ENCODE data around the gene TRIM2.
A peak's percentile ranks its signal among the peaks of the same experiment; 100 is the strongest.

TRIM2 gene

GRCh38 chr4:153255233-153255632 lies 51.0 kb downstream of the TRIM2 start:
- no peak for DNase-seq

GRCh38 chr4:153257151-153257620 lies 52.9 kb downstream of the TRIM2 start:
- peak; percentile 17 for DNase-seq

DNA sequence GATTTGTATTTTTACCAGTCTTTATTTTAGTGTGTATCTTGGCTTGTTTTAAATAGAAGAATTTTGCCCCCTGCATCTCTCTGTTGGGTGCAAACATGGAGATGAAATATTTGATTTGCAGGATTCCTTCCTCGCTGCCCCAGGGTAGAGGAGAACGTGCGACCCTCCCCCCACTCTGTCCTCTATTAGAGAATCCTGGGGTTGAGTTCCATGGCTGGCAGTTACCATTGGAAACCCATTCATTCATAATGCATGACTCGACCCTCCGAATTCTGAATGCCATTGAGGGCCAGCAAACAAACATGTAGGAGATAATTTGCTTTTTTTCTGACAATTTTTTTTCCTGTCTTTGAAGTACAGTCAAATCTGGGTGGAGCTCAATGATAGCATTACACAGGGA lies 53.7 kb downstream of the TRIM2 start:
- DNase-seq, result no peak

DNA sequence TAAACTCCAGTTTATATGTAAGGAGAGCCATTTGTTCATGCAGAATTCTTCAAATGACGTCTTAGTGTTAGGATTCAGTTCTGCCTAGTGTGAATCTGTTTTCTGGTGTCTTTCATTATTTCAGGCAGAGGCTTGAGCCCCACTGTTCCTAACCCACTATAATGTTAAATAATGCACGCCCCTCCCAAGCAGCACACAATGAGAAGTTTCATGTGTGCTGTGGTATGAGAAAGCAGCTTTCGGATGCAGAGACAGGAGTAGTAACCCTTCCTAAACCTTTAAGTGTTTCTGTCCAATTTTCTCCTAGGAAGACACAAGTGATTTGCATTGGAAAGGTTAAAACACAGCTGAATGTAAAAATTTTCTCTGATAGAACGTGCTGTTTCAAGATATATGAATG lies 54.5 kb downstream of the TRIM2 start:
- no peak for DNase-seq

GRCh38 chr4:153259661-153260060 lies 55.4 kb downstream of the TRIM2 start:
- no peak for DNase-seq

DNA sequence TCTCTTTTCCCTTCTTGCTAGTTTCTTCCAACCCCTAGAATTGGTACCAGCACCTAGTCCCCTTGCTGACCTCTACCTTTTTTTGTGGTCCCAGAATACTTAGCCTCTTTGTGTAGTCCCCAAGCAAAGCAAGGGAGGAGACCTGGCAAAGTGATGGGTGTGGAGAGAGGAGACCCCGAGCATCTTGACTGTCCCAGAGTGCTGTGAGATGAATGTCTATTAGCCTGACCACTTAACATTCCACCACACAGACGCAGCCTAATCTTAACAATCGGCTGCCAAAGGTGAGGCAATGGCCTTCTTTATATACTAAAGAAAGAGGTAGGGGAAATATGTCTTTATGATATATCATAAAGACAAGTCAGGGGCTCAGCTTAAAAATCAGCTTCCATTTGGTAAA lies 55.9 kb downstream of the TRIM2 start:
- no peak for DNase-seq

GRCh38 chr4:153260553-153261300 lies 56.5 kb downstream of the TRIM2 start:
- no peak for DNase-seq

DNA sequence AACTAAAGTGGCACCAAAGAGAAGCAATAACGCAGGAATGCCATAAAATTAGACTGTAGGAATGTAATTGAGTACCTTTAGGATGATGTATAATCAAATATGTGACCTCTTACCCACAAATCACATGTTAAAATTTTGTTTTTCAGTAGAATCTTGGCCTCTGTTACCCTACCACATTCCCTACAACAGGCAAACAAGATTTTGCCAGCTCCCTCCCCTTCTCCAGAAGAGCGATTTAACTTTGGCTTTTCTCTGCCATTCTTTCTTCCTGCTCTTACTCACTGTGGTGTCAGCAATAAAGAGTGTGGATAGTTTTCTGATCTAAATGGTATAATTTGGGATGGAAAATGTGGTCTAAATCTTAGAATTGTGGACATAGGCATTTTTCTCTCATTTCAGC lies 57.2 kb downstream of the TRIM2 start:
- no peak for DNase-seq

GRCh38 chr4:153261914-153262313 lies 57.7 kb downstream of the TRIM2 start:
- no peak for DNase-seq

DNA sequence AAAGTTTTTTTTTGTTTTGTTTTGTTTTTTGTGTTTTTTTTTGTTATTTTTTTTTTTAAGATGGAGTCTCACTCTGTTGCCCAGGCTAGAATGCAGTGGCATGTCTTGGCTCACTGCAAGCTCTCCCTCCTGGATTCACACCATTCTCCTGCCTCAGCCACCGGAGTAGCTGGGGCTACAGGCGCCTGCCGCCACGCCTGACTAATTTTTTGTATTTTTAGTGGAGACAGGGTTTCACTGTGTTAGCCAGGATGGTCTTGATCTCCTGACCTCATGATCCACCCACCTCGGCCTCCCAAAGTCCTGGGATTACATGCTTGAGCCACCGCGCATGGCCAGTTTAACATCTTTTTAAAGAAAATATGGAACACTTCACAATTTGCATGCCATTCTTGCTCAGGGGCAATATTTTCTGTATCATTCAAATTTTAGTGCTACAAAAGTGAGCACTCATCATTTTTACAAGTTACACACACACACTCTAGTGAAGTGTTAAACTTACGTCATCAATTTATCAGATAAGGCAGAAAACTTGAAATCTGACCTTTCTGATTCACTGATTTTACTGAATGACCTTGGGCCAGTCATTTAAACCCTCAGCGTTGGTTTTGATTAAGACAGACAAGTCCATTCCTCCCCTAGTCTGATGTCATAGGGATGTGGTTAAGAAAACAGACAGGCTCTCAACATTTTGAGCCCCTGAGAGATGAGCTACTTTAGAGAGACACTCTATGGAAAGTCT lies 61.2 kb downstream of the TRIM2 start:
- no peak for DNase-seq

- no peak for DNase-seq
Measured at GRCh38 chr4:153266988-153267387, 62.7 kb downstream of the TRIM2 start.

GRCh38 chr4:153267890-153268289 lies 63.6 kb downstream of the TRIM2 start:
- no peak for DNase-seq

DNA sequence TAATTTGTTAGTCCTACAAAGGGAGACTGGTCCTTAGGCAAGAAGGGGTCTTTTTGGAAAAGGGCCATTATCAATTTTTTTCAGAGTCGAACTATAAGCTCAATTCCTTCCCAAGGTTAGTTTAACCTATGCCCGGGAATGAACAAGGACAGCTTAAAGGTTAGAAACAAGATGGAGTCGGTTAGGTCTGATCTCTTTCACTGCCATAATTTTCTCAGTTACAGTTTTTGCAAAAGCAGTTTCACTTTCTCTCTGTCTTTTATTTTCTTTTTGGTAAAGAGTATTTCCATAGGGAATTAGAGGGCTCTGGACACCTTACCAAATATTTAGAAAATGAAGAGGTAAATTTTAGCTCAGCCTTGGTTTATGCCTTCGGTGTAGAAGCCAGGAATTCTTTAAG lies 64.1 kb downstream of the TRIM2 start:
- no peak for DNase-seq

GRCh38 chr4:153269218-153269990 lies 65.2 kb downstream of the TRIM2 start:
- no peak for DNase-seq

DNA sequence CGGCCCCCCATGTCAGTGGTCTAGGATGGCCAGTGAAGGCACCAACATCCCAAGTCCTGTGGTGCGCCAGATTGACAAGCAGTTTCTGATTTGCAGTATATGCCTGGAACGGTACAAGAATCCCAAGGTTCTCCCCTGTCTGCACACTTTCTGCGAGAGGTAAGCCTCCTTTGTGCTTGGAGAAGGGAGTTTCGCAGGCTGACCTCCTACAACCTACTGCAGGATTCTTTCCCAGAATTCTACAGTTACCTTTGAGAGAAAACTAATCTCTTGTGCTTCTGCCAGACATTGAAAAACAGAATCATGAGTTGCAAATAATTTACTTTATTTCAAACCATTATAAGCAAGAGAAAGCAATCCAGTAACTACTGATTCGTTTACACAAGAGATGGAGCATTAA lies 66.1 kb downstream of the TRIM2 start:
- DNase-seq, result no peak

GRCh38 chr4:153271820-153272219 lies 67.6 kb downstream of the TRIM2 start:
- DNase-seq, result no peak

DNA sequence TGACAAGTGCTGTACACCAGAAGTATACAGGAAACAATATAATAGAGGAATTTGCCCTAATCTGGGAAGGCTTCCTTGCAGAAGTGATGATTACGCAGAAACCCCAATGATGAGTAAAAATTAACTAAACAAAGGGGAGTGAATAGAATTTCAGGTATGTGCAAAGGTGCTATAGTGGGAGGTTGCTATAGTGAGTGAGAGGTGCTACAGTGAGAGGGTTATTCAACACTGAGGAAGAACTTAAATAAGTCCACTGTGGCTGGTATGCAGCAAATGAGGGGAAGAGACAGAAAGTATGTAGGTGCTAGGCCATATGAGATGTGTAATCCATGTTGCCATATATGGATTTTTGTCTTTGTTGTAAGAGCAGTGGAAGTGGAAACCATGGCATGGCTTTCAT lies 69.5 kb downstream of the TRIM2 start:
- no peak for DNase-seq

- no peak for DNase-seq
Measured at GRCh38 chr4:153274967-153275366, 70.7 kb downstream of the TRIM2 start.

- no peak for DNase-seq
Measured at GRCh38 chr4:153275380-153276276, 71.4 kb downstream of the TRIM2 start.

- DNase-seq, result no peak
Measured at GRCh38 chr4:153276971-153277370, 72.7 kb downstream of the TRIM2 start.

DNA sequence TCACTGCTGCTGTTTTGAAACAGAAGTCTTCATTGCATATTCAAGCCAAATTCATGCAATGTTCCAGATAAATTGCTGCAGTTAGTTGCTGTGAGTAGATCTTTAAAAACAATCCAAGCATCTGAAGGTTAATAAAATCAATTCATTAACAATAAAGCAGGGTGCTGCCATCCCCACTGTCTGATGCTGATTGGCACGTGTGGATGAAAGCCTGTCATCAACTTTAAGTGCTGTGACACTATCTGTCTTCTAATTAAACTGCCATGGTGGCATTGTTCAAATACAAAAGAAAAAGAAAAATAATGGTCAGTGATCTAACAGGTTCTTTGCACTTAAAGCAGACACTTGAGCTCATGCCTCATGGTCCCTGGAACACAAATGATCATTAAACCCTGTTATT lies 77.2 kb downstream of the TRIM2 start:
- DNase-seq, result no peak

DNA sequence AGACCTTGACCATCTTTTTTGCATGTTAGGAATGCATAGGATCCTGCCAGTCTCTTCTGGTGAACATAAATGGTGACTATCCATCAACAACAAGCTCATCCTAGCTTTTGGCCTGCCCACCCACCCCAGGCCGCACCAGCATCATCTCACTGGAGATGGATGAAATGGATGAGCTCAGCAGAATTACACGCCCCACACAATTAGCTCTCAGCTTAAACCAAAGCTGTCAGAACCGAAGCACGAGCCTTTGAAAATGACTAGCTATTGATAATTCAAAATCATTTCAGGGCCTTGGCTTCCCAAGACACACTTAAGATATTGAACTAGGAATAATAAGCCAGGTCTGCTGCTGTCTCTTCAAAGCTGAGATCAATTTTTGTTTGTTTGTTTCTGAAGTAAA lies 77.8 kb downstream of the TRIM2 start:
- DNase-seq, result no peak

DNA sequence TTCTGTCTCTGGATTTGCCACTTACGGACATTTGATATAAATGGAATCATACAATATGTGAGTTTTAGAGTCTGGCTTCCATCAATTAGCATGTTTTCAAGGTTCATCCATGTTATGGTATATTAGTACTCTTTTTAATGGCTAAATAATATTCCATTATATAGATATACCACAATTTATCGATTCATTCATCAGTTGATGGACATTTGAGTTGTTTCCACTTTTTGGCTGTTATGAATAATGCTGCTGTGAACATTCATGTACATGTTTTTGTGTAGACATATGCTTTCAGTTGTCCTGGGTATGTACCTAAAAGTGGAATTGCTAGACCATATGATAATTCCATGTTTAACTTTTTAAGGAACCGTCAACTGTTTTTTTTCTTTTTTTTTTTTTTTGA lies 79.0 kb downstream of the TRIM2 start:
- no peak for DNase-seq

Data from MV-4-11 (cell line).